Activated T-cell treated with anti-CD3 and anti-CD28 coated beads, Interleukin-2, amount 50 U/mL, for 72 hours (primary cell): ENCODE data around the gene EBP. TPM values are rescaled to one million over a fixed set of nuclear protein-coding genes. Genes with fewer than 3 reads are reported as not detected.

ENCODE experiments used
- ATAC-seq, 2 donors: fragments of 150-1000 bp; cut with Tn5 transposase; replicated peaks in 1 of 2; 2 replicates each; pipeline ENCODE4 v1.10.0; 2021; ENCODE audit warnings: moderate library complexity in 2 of 2, mild to moderate bottlenecking in 1 of 2
- DNase-seq, 2 donors: peaks; one replicate each; pipeline ENCODE4 v3.0.0; 2021 to 2022; ENCODE audit warnings: mixed read lengths in 1 of 2
- H3K27ac Mint-ChIP-seq: one replicate; pipeline ENCODE4 v1.8.0; 2022; ENCODE audit warnings: mild to moderate bottlenecking, moderate library complexity, mixed read lengths
- H3K27me3 Mint-ChIP-seq: one replicate; pipeline ENCODE4 v1.8.0; 2022; ENCODE audit warnings: low read depth, mixed read lengths
- H3K36me3 Mint-ChIP-seq, 2 donors: one replicate each; pipeline ENCODE4 v1.8.0; 2022; ENCODE audit warnings: mixed read lengths in 2 of 2, mild to moderate bottlenecking in 1 of 2; ENCODE audit not compliant: insufficient read depth in 2 of 2
- H3K4me1 Mint-ChIP-seq: one replicate; pipeline ENCODE4 v1.8.0; 2022; ENCODE audit warnings: low read depth, mixed read lengths
- H3K4me3 Mint-ChIP-seq, 2 donors: one replicate each; pipeline ENCODE4 v1.8.0; 2022; ENCODE audit warnings: mild to moderate bottlenecking in 2 of 2, mixed read lengths in 2 of 2, moderate library complexity in 2 of 2
- H3K9me3 Mint-ChIP-seq, 2 donors: one replicate each; pipeline ENCODE4 v1.8.0; 2022; ENCODE audit warnings: mixed read lengths in 2 of 2
- total RNA-seq, 2 donors: library from RNA; stranded (reverse); gene quantifications; one replicate each; pipeline ENCODE4 v1.2.3, GENCODE V29; 2022

The EBP gene
- total RNA-seq, 2 donors from 2014 or later: 112 to 113 TPM

DNA sequence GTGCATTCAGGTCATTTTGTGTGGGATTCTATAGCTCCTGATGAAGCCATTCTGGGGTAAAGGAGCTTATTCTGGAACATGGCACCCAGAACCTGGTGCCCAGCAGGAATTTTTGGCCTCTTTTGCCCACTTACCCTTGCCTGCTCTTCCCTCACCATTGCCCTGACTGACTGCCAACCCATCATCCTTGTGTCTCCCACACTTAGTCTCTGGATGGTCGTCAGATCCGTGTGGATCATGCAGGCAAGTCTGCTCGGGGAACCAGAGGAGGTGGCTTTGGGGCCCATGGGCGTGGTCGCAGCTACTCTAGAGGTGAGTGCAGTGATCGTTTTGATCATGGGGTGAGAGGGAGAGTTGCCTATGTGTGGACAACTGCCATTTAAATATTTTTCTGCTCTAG lies 54.5 kb downstream of the EBP start:
- Mint-ChIP-seq H3K4me1 (peaks cover 15% of the 10 kb centered on the region), H3K36me3 (peaks cover 22 to 32% of the 10 kb centered on the region in 2 donors), H3K27me3 (no peaks in the 10 kb centered on the region), H3K9me3 (no peaks in the 10 kb centered on the region), H3K4me3 (peak overlapping the region; percentile 90 to 98), H3K27ac (peak overlapping the region; percentile 90)
- DNase-seq (no peak), ATAC-seq (no peak)

Other genes with a start within 250 kb of the EBP start
- not detected for gene SSX3, start 165.1 kb upstream of the EBP start, total RNA-seq
- gene SSX4, start 138.3 kb upstream of the EBP start, total RNA-seq: not detected
- not detected for gene SSX4B, start 109.8 kb upstream of the EBP start, total RNA-seq
- 10 to 100 TPM; 64.8 to 78.8 TPM for gene SLC38A5, start 51.5 kb upstream of the EBP start, total RNA-seq
- 10 to 100 TPM; 64.3 to 68.7 TPM for gene FTSJ1, start 45.6 kb upstream of the EBP start, total RNA-seq
- gene PORCN, start 12.8 kb upstream of the EBP start, total RNA-seq: 10 to 100 TPM; 19.4 to 20.3 TPM
- gene TBC1D25, start 17.9 kb downstream of the EBP start, total RNA-seq: 10 to 100 TPM; 20.4 to 20.5 TPM
- gene RBM3, start 52.7 kb downstream of the EBP start, total RNA-seq: 100 to 1,000 TPM; 183 to 225 TPM
- 10 to 100 TPM; 55.7 to 59.9 TPM for gene WDR13, start 75.7 kb downstream of the EBP start, total RNA-seq
- 10 to 100 TPM; 81.4 to 83.9 TPM for gene WAS, start 162.0 kb downstream of the EBP start, total RNA-seq
- 10 to 100 TPM; 29.4 to 34.8 TPM for gene SUV39H1, start 174.9 kb downstream of the EBP start, total RNA-seq
- gene GLOD5, start 239.9 kb downstream of the EBP start, total RNA-seq: not detected